Endothelial cell of umbilical vein (primary cell): Measurements from ENCODE around the gene TMEM120B. TPM values are rescaled to one million over a fixed set of nuclear protein-coding genes. Genes with fewer than 3 reads are reported as not detected.

Source experiments
- BruUV-seq: library from RNA; stranded (reverse); fragments of 400-500 nt; replicated peaks from 2 replicates; lab custom pipeline; 2021; lab: Mats Ljungman, UMichigan
- CTCF ChIA-PET: fragments of 300-600, 350-600 bp; sonication (Branson Sonifier 250); formaldehyde crosslinking; loops from one replicate; lab custom pipeline; 2021; ENCODE audit warnings: antibody characterized with exemption, inconsistent platforms; lab: Charles Lee
- POLR2A ChIA-PET: fragments of 300-600, 350-600 bp; sonication (Branson Sonifier 250); formaldehyde crosslinking; loops from one replicate; lab custom pipeline; 2021; ENCODE audit warnings: antibody characterized with exemption, inconsistent platforms; lab: Charles Lee
- DNase-seq: peaks from one replicate; pipeline ENCODE4 v3.0.0-alpha.2; 2011; ENCODE audit warnings: low read depth, low spot score
- FAIRE-seq: peaks from 2 replicates; lab custom pipeline; 2011; peaks lifted over from hg19 to GRCh38; lab: Jason Lieb, UNC
- H2AFZ ChIP-seq: 2 replicates; pipeline ENCODE4 v1.6.0; 2012; ENCODE audit warnings: low read depth, low read length, control low read depth, inconsistent platforms
- H3K27ac ChIP-seq: 2 replicates; pipeline ENCODE4 v1.5.1; 2011; ENCODE audit warnings: low read depth, mild to moderate bottlenecking, control low read depth, low read length, moderate library complexity; ENCODE audit not compliant: insufficient read depth
- H3K27me3 ChIP-seq, 2 experiments: 2 replicates each; pipeline versions ENCODE4 v1.6.0 to v1.6.1; 2011; ENCODE audit warnings: low read length in 2 of 2, mixed read lengths in 1 of 2; ENCODE audit not compliant: control insufficient read depth in 2 of 2, insufficient read depth in 2 of 2
- H3K36me3 ChIP-seq, 2 experiments: 2 replicates in 1 of 2; 3 replicates in 1 of 2; pipeline ENCODE4 v1.5.1; 2011; ENCODE audit warnings: low read length in 2 of 2, mild to moderate bottlenecking in 1 of 2, moderate library complexity in 1 of 2; ENCODE audit not compliant: control insufficient read depth in 2 of 2, insufficient read depth in 2 of 2; ENCODE audit errors: extremely low read depth in 1 of 2
- H3K4me1 ChIP-seq: 3 replicates; pipeline ENCODE4 v1.5.1; 2011; ENCODE audit warnings: mild to moderate bottlenecking, low read length; ENCODE audit not compliant: control insufficient read depth, insufficient read depth; ENCODE audit errors: extremely low read depth
- H3K4me2 ChIP-seq: 2 replicates; pipeline ENCODE4 v1.6.1; 2011; ENCODE audit warnings: low read length, control low read depth, mixed read lengths; ENCODE audit not compliant: insufficient read depth
- H3K4me3 ChIP-seq, 3 experiments: fragments of 200-600 bp in 1 of 3; sonication (generic), shearing (Covaris generic) in 1 of 3; replicated peaks in 1 of 3; 2 replicates each; pipeline ENCODE4 v1.5.1; 2011 to 2016; ENCODE audit warnings: control low read depth in 3 of 3, low read length in 3 of 3, mild to moderate bottlenecking in 2 of 3, inconsistent platforms in 1 of 3, low read depth in 1 of 3, moderate library complexity in 1 of 3; ENCODE audit not compliant: insufficient read depth in 1 of 3
- H3K79me2 ChIP-seq: 2 replicates; pipeline ENCODE4 v1.6.0; 2012; ENCODE audit warnings: low read length, inconsistent platforms; ENCODE audit not compliant: control insufficient read depth, insufficient read depth
- H3K9ac ChIP-seq: replicated peaks from 2 replicates; pipeline ENCODE3; 2011; ENCODE audit warnings: low read length, control low read depth; ENCODE audit not compliant: insufficient read depth; ENCODE audit errors: extremely low read depth
- H3K9me1 ChIP-seq: replicated peaks from 3 replicates; pipeline ENCODE4 v1.6.0; 2011; ENCODE audit warnings: mild to moderate bottlenecking, low read length; ENCODE audit not compliant: control insufficient read depth, insufficient read depth; ENCODE audit errors: extremely low read depth
- H3K9me3 ChIP-seq: replicated peaks from 2 replicates; pipeline ENCODE4 v1.5.1; 2012; ENCODE audit warnings: low read length, inconsistent platforms; ENCODE audit not compliant: control insufficient read depth, insufficient read depth
- H4K20me1 ChIP-seq: replicated peaks from 2 replicates; pipeline ENCODE3; 2011; ENCODE audit warnings: mild to moderate bottlenecking, low read length; ENCODE audit not compliant: control insufficient read depth, insufficient read depth; ENCODE audit errors: extremely low read depth
- CTCF ChIP-seq, 2 donors: IDR thresholded peaks; 1 replicate in 1 of 2; 2 replicates in 1 of 2; pipeline ENCODE4 v1.5.1; 2011; ENCODE audit warnings: low read length in 2 of 2, mild to moderate bottlenecking in 2 of 2, moderate library complexity in 2 of 2, control low read depth in 1 of 2, inconsistent platforms in 1 of 2, low read depth in 1 of 2; ENCODE audit not compliant: insufficient read depth in 1 of 2; ENCODE audit errors: extremely low read depth in 1 of 2
- EZH2 ChIP-seq: IDR thresholded peaks from 2 replicates; pipeline ENCODE4 v1.6.1; 2012; ENCODE audit warnings: borderline replicate concordance, low read depth, mild to moderate bottlenecking, moderate library complexity, low read length, inconsistent platforms; ENCODE audit not compliant: severe bottlenecking
- FOS ChIP-seq: IDR thresholded peaks from 2 replicates; pipeline ENCODE4 v1.6.1; 2011; ENCODE audit warnings: mild to moderate bottlenecking, low read length, moderate library complexity, borderline replicate concordance; ENCODE audit not compliant: insufficient read depth
- GATA2 ChIP-seq: IDR thresholded peaks from 2 replicates; pipeline ENCODE4 v1.7.0; 2011; ENCODE audit warnings: low read depth, mild to moderate bottlenecking, moderate library complexity, mixed read lengths, low read length; ENCODE audit not compliant: insufficient read length, insufficient read depth
- JUN ChIP-seq: IDR thresholded peaks from 2 replicates; pipeline ENCODE4 v1.6.1; 2011; ENCODE audit warnings: borderline replicate concordance, low read depth; ENCODE audit not compliant: insufficient read length, insufficient read depth
- MAX ChIP-seq: IDR thresholded peaks from 2 replicates; pipeline ENCODE4 v1.6.1; 2011; ENCODE audit not compliant: insufficient read depth, insufficient read length
- MYC ChIP-seq: IDR thresholded peaks from one replicate; pipeline ENCODE4 v1.6.1; 2011; ENCODE audit warnings: mild to moderate bottlenecking, low read depth, low read length
- POLR2A ChIP-seq: IDR thresholded peaks from 2 replicates; pipeline ENCODE4 v1.6.1; 2012; ENCODE audit warnings: low read depth, mild to moderate bottlenecking, control low read depth, low read length
- POLR2AphosphoS5 ChIP-seq: IDR thresholded peaks from 2 replicates; pipeline ENCODE4 v1.6.1; 2012; ENCODE audit warnings: low read depth, mild to moderate bottlenecking, control low read depth, low read length, moderate library complexity; ENCODE audit not compliant: insufficient read depth
- dilution Hi-C: fragments of 300-500 bp; cut with MboI; formaldehyde crosslinking; loops from one replicate; pipeline ENCODE4 v1.15.0; 2019; ENCODE audit warnings: low sequenced_read_pairs; ENCODE audit not compliant: extremely low pct_ligation_motif_present
- intact Hi-C: fragments of 100-400 bp; cut with micrococcal nuclease; formaldehyde crosslinking; loops from one replicate; pipeline ENCODE4 v1.10.0; 2022
- polyA plus RNA-seq, 4 experiments: library from polyadenylated mRNA; depleted of rRNA in 3 of 4; stranded (reverse) in 3 of 4; unstranded in 1 of 4; fragments of >200 nt; gene quantifications; 2 replicates each; pipeline versions ENCODE4 v1.2.1 to v1.2.3, GENCODE V29; 2011 to 2012; ENCODE audit warnings: missing spikeins in 1 of 4
- total RNA-seq: library from RNA; stranded (reverse); gene quantifications from 2 replicates; pipeline ENCODE4 v1.2.3, GENCODE V29; 2021

The TMEM120B gene
- total and polyA plus RNA-seq, 2 donors (not counting 3 experiments of a cell fraction or from before 2014, with no cell fraction given) = 10.4 to 12.8 TPM

- Histone ChIP-seq H3K27ac (no peak overlapping the region), H3K4me2 (no peak overlapping the region), H3K79me2 (no peaks in the 10 kb centered on the region), H3K36me3 (no peaks in the 10 kb centered on the region), H3K9ac (no peak overlapping the region), H2AFZ (no peak overlapping the region), H3K9me3 (no peaks in the 10 kb centered on the region), H4K20me1 (no peaks in the 10 kb centered on the region), H3K4me1 (no peaks in the 10 kb centered on the region), H3K4me3 (no peak overlapping the region), H3K9me1 (no peaks in the 10 kb centered on the region), H3K27me3 (no peaks in the 10 kb centered on the region)
- intact Hi-C loops = no loop called here
- TF ChIP-seq FOS = no peak
- TF ChIP-seq MYC = no peak
- TF ChIP-seq POLR2A = no peak
- no peak for TF ChIP-seq JUN
- no peak for TF ChIP-seq POLR2AphosphoS5
- no peak for TF ChIP-seq EZH2
- no peak for TF ChIP-seq MAX
- no peak for TF ChIP-seq CTCF (IDR thresholded peaks at IDR 0.05; ENCODE audit: extremely low read depth in 1 of 2, insufficient read depth in 1 of 2, low read depth in 1 of 2, low read length in 2 of 2)
- TF ChIP-seq GATA2 = no peak
- ChIA-PET CTCF (no interaction called here), POLR2A (no interaction called here)
- no peak for DNase-seq
- no TSS peak for BruUV-seq
- dilution Hi-C loops = no loop called here
- no peak for FAIRE-seq
Observed at GRCh38 chr12:121731473-121731872, 18.9 kb downstream of the TMEM120B start.
